Adrenal gland (tissue), 5 donors: ENCODE results near the gene EMCN.

ENCODE experiments used
- CTCF ChIP-seq, 6 experiments: fragments of 450-650 bp in 4 of 6; fragments of 200-600 bp in 2 of 6; sonication (generic) in 1 of 6; IDR thresholded peaks; 1 replicate in 5 of 6; 2 replicates in 1 of 6; pipeline versions ENCODE4 v1.5.1 to v1.8.0; 2016 to 2021; ENCODE audit warnings: antibody characterized with exemption in 6 of 6, mild to moderate bottlenecking in 2 of 6, moderate library complexity in 1 of 6
- POLR2A ChIP-seq, 2 donors: fragments of 450-650 bp; IDR thresholded peaks; one replicate each; pipeline ENCODE4 v1.6.1; 2017; ENCODE audit warnings: antibody characterized with exemption in 2 of 2, mild to moderate bottlenecking in 2 of 2, moderate library complexity in 1 of 2
- donor health status: DM: no; HTN: no; CAD: no.

GRCh38 chr4:100469555-100469954, 48.3 kb downstream of the EMCN start:
- no peak for TF ChIP-seq CTCF (IDR thresholded peaks at IDR 0.05)
- no peak for TF ChIP-seq POLR2A (IDR thresholded peaks at IDR 0.05)
